Right renal cortex interstitium (tissue), 3 donors: ENCODE data around the gene ZNF280B. TPM values are rescaled to one million over a fixed set of nuclear protein-coding genes. Genes with fewer than 3 reads are reported as not detected.
"Not testable (repeated sequence)": the region's sequence is repeated elsewhere in the genome, so short reads cannot be mapped to it uniquely, and the experiment has no call there.

Source experiments
- DNase-seq, 3 donors: peaks; one replicate each; pipeline ENCODE4 v3.0.0-alpha.2; 2013; ENCODE audit warnings: low read depth in 3 of 3, low spot score in 2 of 3
- polyA plus RNA-seq, 3 donors: library from polyadenylated mRNA; unstranded; fragments of 120-200 nt; gene quantifications; one replicate each; pipeline ENCODE4 v1.2.1, GENCODE V29; 2013; ENCODE audit not compliant: insufficient read length in 3 of 3

Gene ZNF280B
- polyA plus RNA-seq, 3 donors: 4.4 to 4.7 (median 4.5) TPM

GRCh38 chr22:22510833-22511232, 2.3 kb upstream of the ZNF280B start:
- not testable (repeated sequence) for DNase-seq

GRCh38 chr22:22509912-22510311, 1.4 kb upstream of the ZNF280B start:
- DNase-seq: not testable (repeated sequence)

- peak in 1 of 3 donors; percentile 3 for DNase-seq
These were observed 734 bp downstream of the ZNF280B start for GRCh38 chr22:22507743-22508273.

GRCh38 chr22:22506736-22507135, 1.8 kb downstream of the ZNF280B start:
- no peak for DNase-seq

- no peak for DNase-seq
These were observed 10.3 kb downstream of the ZNF280B start for GRCh38 chr22:22498267-22498666.

GRCh38 chr22:22491589-22491988, 17.0 kb downstream of the ZNF280B start:
- not testable (repeated sequence) for DNase-seq

GRCh38 chr22:22488736-22489135, 19.8 kb downstream of the ZNF280B start:
- no peak for DNase-seq

GRCh38 chr22:22487869-22488597, 20.5 kb downstream of the ZNF280B start:
- no peak for DNase-seq

- no peak for DNase-seq
These were observed 21.5 kb downstream of the ZNF280B start for GRCh38 chr22:22487059-22487458.

- DNase-seq: no peak
These were observed 22.2 kb downstream of the ZNF280B start for GRCh38 chr22:22486132-22486899.

- no peak for DNase-seq
These were observed 23.0 kb downstream of the ZNF280B start for GRCh38 chr22:22485524-22485923.

GRCh38 chr22:22484023-22484422, 24.5 kb downstream of the ZNF280B start:
- no peak for DNase-seq

- DNase-seq: no peak
These were observed 27.6 kb downstream of the ZNF280B start for GRCh38 chr22:22480940-22481339.

- DNase-seq: no peak
These were observed 28.5 kb downstream of the ZNF280B start for GRCh38 chr22:22479999-22480532.

GRCh38 chr22:22479116-22479515, 29.4 kb downstream of the ZNF280B start:
- DNase-seq: no peak

GRCh38 chr22:22478470-22478869, 30.1 kb downstream of the ZNF280B start:
- no peak for DNase-seq

- DNase-seq: no peak
These were observed 33.8 kb downstream of the ZNF280B start for GRCh38 chr22:22474733-22475132.

- not testable (repeated sequence) for DNase-seq
These were observed 37.4 kb downstream of the ZNF280B start for GRCh38 chr22:22471104-22471503.

- no peak for DNase-seq
These were observed 39.0 kb downstream of the ZNF280B start for GRCh38 chr22:22469527-22469926.

- not testable (repeated sequence) for DNase-seq
These were observed 39.6 kb downstream of the ZNF280B start for GRCh38 chr22:22468794-22469469.

- DNase-seq: no peak
These were observed 41.4 kb downstream of the ZNF280B start for GRCh38 chr22:22467112-22467511.
